HG03575 (cell line): ENCODE data around the gene UBASH3A.

ENCODE experiments used
- ATAC-seq: cut with Tn5 transposase; IDR thresholded peaks from one replicate; pipeline ENCODE4 v1.9.1; 2021; ENCODE audit not compliant: unreplicated experiment, insufficient number of reproducible peaks, low FRiP score; ENCODE audit errors: extremely low read depth

Gene UBASH3A

GRCh38 chr21:42492201-42492600 lies 88.5 kb downstream of the UBASH3A start:
- ATAC-seq: no peak

GRCh38 chr21:42493109-42494060 lies 89.7 kb downstream of the UBASH3A start:
- no peak for ATAC-seq

- no peak for ATAC-seq
These were observed 91.3 kb downstream of the UBASH3A start for GRCh38 chr21:42495027-42495426.

- no peak for ATAC-seq
These were observed 92.0 kb downstream of the UBASH3A start for GRCh38 chr21:42495765-42496119.

GRCh38 chr21:42496120-42496838 lies 92.6 kb downstream of the UBASH3A start, which contains the start of gene RSPH1:
RSPH1 (minus strand) TSS chr21:42496224; CDS start chr21:42496186, 38 bp downstream.
- ATAC-seq: peak; percentile 86

- ATAC-seq: no peak
These were observed 93.1 kb downstream of the UBASH3A start for GRCh38 chr21:42496839-42497202.
